Stimulated activated CD8-positive, alpha-beta memory T cell treated with anti-CD3 and anti-CD28 coated beads, Interleukin-4, amount 100 ng/mL, for 48 hours (primary cell): ENCODE data around the gene TPRKB.
"Not testable (repeated sequence)": the region's sequence is repeated elsewhere in the genome, so short reads cannot be mapped to it uniquely, and the experiment has no call there.

Experiments used
- DNase-seq: peaks from one replicate; pipeline ENCODE4 v3.0.0-alpha.2; 2020

TPRKB gene

DNA sequence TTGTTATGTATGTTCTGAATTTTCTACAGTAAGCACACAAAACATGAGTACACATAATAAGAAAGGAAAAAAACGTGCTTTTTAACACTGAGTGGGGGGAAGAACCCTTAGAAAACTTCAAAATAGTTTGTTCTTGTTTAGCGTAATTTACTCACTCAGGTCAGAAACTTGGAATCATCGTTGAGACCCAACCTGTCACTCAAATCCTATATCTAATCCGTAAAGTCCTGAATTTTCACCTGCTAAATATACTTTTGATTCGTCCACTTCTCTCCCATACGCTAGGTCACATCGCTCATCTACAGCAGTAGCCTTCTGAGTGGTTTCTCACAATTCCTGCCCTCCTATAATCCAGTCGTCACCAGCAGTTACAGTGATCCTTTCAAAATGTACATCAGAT, 767 bp downstream of the TPRKB start:
- DNase-seq = no peak

DNA sequence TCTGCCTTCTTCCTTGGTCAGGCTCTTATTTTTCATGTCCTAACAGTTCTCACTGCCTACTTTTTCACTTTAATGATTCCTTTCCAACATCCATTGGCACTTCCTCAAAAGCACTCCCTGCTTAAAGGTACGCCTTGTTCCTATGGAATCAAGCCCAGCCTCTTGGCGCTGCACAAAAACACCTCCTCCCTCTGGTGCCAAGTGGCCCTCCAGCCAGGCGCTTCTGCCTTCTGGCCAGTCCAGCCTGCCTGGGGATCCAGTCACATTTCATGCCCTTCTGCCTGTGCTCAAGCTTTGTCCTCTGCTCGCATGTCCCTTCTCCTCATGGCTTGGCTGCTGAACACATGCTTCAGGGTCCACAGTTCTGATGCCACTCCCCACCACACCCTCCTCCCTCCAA, 6.3 kb downstream of the TPRKB start:
- DNase-seq = no peak

DNA sequence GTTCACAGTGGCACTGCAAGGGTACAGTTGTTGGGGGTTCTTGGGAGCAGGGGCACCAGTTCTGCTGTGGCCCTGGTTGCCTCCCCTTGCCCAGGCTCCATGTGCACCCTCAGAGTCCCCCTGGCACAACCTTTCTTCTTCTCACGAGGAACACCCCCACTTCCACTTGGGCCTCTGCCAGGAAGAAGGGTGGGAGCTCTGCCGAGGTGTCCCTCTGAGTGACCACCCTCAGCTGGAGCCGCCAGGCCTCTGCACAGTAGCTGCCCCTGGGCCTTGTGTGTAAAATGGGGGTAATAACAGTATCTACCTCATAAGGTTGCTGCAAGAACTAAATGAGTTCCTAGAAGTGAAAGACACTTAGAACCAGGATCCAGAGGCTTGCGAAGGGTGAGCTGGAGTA, 8.4 kb downstream of the TPRKB start:
- no peak for DNase-seq

DNA sequence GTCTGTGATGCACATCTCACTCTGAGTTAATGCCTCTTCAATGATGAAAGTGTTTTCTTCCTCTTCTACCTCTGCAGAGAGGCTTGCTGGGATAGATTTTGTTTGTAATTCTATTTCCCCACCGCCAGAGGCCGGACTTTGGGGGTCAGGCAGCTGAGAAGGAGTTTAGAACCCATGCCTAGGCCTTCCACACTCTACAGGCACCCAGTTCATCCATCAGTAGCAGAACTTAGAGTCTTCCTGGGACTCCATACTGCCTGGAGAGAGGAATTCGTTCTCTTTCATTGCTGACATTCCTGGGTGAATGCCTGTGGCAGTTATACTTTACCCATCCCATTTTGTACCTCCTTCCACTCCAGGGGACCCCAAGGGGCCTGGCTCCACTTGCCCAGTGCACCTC, 9.1 kb downstream of the TPRKB start:
- DNase-seq = no peak

DNA sequence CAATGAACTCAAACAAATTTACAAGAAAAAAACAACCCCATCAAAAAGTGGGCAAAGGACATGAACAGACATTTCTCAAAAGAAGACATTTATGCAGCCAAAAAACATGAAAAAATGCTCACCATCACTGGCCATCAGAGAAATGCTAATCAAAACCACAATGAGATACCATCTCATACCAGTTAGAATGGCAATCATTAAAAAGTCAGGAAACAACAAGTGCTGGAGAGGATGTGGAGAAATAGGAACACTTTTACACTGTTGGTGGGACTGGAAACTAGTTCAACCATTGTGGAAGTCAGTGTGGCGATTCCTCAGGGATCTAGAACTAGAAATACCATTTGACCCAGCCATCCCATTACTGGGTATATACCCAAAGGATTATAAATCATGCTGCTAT, 10.5 kb downstream of the TPRKB start:
- DNase-seq = not testable (repeated sequence)

DNA sequence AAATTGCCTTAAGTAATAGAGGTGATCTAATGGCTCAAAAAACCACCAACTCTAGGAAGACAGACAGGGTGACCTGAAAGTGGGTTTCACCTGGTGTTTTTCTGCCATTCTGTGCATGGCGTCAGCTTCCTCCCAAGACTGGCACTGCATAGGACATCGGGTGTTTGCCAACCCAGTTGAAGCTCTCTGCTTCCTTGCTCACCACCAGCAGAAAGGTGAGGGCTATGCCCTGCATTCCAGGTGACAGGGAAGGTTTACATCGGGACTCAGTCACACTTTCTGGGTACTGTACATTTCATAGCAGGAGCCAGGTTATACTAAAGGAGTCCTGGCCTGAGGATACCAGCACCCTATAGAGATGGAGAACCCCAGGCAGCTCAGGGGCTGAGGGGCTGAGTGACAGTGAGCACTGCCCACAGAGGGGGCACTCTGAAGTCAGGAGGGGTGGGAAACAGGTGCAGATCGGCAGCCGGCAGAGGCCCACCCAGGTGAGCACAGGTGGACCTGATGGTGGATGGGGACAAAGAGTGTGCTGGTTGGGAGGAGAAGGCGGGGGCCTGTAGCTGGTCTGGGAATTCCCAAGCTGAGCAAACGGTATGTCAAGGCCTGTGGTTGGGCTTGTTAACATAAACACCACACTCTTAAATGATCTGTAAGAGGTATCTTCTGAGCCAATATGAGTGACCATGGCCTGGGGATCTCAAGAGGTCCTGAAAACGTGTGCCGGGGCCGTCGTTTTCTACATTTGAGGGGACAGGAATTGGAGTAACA, 18.1 kb downstream of the TPRKB start:
- DNase-seq = no peak

DNA sequence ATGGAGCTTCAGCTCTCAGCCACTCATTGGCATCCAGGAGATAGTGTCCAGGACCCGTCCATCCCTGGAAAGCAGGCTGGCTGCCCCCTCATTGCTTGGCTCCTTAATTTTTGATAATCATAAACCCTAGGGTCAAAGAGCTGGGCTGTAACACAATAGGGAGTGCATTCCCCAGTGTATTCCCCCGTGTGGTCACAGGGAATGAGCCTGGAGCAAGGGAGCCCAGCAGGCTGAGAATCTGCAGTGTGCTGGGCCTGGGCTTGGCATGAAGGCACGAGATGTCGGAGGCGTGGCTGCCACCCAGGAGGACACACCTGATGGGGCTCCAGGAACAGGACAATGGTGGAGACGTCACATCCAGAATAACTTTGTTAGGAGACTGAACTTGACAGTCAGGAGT, 18.7 kb downstream of the TPRKB start:
- no peak for DNase-seq

DNA sequence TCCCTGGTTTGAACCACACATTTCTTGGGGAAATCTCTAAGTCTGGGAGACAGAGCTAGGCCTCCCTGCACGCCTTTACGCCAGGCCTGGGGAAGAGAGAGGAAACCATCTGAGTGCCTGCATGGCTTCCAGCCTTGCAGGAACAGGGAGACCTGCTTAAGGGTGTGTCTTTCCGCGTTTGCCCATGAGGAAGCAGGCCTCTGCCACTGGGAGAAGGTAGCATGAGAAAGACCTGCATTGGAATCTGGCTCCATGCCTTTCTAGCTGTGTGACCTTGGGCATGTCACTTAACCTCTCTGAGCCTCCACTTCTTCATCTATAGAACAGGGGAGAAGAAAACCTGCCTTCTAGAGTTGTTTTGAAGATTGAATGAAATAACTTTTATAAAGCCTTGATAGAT, 19.4 kb downstream of the TPRKB start:
- DNase-seq = not testable (repeated sequence)

DNA sequence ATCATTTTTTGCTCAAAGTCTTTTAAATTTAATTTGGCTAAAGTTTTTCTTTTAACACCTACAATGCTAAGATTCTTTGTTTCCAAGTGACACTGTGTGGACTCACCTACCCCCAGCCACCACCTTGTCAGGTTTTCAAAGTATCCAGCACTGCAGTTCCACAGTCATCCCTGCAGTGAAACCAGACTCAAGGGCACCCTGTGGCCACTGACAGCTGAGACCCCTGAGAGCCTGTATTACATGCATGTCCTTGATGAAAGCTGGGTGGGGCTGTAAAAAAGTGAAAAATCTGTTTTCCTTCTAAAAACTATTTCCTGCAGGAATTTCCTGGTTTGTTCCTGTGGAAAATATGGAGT, 19.9 kb downstream of the TPRKB start:
- DNase-seq = no peak

DNA sequence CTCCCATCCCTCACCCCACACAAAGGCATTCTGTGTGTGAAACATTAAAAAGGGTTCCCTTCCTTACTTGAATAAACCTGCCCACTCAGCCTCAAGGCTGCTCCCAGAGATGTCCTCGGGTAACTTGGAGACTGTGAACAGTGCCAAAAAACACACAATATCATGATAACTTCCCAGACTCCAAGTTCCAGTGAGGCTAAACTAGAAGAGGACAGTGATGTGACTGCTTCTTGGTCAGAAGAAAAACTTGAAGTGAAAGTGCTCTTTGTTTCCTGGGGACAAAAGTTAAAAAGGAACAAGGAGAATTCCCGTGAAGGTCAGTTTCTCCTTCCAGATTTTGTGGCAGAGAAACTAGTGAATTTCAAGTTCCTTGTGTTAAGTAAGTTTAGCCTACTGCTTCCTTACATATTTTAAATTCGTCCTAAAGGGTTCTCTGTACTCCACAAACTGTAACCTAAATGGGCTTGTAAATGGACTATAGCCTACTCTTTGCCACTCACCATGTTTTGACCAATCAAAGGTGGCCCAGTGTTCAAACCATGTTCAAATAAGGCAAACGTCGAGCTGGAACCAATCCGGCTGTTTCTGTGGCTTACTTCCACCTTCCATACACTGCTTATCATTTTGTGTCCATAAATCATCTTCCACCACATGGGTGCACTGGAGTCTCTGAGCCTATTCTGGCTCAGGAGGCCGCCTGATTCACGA, 20.4 kb downstream of the TPRKB start:
- DNase-seq = no peak

DNA sequence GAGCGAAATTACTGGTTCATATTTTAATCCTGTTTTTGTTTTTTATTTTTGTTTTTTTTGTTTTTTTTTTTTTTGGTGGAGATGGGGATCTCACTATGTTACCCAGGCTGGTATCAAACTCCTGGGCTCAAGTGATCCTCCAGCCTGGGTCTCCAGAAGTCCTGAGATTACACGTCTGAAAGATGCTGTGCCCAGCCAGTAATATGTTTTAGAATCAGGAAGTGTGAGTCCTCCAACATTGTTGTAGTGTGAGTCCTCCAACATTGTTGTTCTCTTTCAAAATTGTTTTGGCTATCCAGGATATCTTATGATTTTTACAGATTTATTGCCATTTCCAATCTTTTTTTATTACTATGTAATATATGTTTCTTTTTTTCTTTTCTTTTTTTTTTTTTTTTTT, 23.1 kb downstream of the TPRKB start:
- DNase-seq = no peak

DNA sequence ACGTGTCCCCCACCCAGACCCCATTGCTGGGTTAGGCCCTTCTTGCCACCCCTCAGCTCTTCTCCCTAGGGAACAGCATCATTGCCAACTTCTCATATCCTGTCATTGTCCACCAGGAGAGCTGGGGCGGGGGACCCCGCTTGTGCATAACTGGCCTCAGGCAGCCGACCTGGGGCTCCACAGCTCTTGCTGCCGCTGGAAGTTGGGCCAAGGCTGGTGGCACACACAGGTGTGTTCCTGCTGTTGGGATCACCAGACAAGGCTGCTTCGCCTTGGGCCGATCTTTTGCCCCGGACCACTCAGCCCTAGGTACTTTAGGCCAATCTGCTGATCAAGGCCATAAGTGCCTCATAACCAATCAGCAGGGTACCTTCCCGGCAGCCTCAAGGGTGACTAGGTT, 28.6 kb downstream of the TPRKB start:
- DNase-seq = no peak

DNA sequence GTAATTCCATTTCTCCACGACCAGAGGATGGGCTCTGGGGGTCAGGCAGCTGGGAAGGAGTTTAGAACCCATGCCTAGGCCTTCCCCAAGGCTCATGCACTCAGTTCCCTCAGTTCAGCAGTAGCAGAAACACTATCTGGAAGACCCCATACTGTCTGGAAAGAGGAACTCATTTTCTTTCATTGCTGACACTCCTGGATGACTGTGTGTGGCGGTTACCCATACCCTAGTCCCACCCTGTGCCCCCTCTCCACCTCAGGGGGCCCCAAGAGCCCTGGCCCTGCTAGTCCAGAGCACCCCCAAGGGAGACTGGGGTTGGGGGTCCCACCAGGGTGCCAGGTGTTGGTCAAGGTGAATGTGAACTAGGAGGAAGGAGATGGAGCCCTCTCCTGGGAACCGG, 29.5 kb downstream of the TPRKB start:
- DNase-seq = no peak

DNA sequence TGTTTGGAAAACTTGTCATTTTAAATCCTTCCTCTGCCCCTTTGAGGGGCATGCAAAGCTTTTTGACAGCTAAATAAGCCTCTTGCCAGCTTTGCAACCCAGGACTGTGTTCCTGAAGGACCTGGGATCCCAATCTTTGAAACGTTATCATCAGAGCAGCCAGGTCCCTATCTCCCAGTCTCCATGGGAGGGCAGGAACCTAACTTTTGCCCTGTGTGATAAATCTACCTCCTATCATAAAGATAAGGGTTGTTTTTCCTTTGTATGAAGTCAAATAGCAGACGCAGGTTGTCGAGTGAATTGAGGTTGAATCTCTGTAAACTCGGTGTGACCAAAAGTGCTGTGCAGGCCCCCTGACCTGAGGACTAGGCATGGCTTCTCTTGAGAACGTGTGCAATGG, 30.1 kb downstream of the TPRKB start:
- no peak for DNase-seq

DNA sequence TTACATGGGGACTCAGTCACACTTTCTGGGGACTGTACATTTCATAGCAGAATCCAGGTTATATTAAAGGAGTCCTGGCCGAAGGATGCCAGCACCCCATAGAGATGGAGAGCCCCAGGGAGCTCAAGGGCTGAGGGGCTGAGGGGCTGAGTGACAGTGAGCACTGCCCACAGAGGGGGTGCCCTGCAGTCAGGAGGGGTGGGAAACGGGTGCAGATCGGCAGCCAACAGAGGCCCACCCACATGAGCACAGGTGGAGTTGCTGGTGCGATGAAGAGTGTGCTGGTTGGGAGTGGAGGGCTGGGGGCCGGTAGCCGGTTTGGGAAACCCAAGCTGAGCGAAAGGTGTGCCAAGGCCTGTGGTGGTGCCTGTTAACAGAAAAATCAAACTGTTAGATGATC, 32.1 kb downstream of the TPRKB start:
- DNase-seq = no peak

DNA sequence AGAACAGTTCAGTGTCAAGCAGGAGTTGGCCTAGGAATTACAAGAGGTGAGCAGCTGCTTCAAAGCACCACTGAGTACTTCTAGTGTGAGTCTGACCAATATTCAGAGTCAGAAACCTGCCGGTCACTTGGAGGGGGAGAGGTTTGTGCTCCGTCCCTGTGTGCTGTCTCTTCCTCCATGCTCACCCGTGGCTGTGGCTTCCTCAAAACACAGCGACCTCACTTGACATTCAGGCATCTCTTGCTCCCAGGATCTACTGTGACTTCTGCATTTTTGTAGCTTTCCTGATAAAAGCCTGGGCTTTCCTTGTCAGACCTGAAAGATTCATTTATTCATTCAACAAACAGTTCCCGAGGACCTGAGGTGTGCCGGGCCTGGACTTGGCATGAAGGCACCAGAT, 32.9 kb downstream of the TPRKB start:
- DNase-seq = no peak

DNA sequence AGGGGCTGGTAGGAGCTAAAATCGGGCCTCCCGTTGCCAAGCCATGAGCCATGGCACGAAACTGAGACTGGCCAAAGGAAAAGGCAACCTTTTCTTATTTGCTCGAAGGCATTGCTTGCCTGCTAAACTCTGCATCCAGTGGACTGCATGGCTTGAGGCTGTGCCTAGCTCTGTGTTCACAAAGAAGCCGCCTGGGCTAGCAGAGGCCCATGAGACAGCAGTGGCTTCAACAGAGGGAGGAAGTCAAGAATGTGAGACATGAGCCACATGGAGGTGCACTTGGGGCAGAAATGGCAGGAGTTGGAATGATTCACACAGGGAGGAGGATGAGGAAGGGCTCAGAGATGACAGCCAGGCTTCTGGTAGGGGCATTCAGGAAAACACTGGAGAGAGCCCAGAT, 33.5 kb downstream of the TPRKB start:
- DNase-seq = no peak

DNA sequence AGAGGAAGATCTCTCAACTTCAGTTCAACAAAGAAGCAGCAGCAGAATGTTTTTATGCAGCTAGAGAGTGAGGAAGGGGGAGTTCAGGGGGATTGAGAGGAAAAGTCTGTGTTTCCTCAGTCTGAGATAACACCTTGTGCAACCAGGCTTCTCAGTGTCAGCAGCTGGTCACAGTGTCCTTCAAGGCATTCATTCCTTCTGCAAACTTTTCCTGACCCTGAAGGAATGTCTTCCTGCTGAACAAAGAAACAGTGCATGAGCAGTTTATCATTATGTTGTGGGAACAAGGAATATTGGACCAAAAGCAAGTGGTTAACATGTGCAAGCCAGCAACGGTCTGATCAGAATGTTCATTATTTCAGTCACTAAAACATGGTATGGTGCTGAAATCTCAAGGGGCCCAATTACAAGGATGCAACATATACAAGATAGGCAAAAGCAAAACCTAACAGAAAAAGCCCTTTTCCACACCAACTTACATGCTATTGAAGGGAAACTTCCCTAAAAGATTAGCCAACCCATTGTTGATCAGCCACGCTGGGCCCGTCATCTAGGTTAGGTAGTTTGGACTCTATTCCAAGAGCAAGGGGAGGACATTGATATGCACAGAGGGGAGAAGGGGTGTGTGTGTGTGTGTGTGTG, 34.2 kb downstream of the TPRKB start:
- DNase-seq = not testable (repeated sequence)

DNA sequence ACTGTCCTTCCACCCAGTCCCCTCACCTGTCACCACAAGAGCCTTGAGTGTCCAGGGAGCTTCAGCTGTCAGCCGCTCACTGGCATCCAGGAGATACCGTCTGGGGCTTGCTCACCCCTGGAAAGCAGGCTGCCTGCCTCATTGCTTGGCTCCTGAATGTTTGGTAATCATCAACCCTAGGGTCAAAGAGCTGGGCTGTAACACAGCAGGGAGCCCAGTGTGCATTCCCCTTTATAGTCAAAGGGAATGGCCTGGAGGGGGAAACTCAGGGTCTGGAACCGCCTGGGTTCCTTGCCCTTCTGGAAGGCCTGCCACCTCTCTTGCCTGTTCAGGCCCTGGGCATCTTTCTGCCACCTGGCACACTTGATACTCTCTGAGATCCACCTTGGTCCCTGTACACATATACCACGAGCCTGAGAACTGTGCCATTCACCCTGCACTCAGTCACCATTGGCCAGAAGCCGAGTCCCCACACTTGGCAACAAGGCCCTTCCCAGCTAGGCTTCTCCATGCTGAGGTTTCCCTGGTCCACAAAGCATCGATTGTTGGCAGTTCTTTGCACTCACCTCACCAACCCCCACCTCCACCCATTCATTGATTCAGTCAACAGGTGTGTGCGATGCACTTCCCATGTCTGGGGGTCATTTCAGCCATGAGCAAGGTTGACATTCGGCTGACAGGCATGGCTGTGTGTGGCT, 35.0 kb downstream of the TPRKB start:
- no peak for DNase-seq

DNA sequence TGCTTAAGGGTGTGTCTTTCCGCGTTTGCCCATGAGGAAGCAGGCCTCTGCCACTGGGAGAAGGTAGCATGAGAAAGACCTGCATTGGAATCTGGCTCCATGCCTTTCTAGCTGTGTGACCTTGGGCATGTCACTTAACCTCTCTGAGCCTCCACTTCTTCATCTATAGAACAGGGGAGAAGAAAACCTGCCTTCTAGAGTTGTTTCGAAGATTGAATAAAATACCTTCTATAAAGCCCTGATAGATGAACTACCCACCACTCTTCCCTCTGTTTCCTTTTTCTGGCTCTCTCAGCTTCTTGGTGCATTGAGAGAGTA, 35.7 kb downstream of the TPRKB start:
- DNase-seq = not testable (repeated sequence)

DNA sequence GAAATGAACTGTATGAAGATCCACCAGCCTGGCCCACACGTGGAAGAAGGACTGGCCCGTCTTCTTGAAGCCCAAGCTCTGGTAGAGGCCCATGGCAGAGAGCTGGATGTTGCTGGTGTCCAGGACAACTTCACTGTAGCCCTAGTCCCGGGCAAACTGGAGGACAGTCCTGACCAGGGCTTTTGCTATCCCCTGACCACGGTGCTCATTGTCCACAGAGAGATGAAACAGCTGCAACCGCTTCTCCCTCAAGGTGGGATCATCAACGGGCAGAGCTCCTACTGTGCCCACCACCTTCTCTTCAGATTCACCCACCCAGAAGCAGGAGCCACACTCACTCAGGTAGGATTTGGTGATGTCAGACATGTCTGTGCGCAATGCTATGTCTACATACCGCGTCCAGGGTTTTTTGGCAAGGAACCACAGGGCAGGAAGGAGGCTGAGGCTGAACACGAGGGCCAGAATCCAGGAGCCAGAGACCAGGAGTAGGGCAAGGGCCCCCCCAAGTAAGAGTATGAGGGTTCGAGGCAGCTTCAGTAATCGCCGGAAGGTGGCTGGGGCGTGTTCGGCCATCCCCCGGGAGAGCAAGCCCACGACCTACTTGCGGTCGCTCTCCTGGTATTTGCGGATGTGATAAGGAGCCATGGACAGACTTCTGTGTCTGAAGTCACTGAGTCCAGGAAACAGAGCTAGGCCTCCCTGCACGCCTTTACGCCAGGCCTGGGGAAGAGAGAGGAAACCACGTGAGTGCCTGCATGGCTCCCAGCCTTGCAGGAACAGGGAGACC, 36.3 kb downstream of the TPRKB start:
- DNase-seq = no peak

DNA sequence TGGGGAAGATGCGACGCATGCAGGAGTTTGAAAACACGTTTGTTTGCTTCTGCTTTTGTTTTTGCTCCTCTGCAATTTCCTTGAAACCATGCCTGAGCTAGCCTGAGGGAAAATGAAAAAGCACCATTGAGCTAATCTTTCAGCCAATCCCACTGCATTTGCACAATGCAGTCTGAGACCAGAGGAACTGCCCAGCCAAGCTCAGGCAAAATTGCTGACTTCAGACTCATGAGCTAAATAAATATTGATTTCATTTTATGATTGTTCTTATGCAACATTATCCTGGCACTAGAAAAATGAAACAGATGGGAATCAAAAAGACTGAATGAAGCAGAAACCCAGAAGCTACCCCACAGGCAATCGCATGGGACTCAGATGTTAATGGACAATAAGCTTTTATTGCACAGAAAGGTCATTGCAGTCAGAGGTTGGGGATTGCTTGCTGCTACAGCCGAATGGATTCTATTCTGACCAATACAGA, 37.0 kb downstream of the TPRKB start:
- DNase-seq = no peak

DNA sequence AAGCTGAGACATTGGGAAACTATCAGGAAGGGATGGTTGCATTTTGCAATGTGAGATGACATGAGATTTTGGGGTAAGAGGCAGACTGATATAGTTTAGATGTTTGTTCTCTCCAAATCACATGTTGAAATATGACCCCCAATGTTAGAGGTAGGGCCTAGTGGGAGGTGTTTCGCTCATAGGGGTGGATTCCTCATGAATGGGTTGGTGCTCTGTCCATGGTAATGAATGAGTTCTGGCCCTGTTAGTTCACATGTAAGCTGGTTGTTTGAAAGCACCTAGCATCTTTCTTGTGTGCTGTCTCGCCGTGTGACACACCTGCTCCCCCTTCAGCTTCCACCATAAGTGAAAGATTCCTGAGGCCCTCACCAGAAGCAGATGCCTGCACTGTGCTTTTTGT, 37.7 kb downstream of the TPRKB start:
- DNase-seq = no peak
